Glomerular endothelial cell (primary cell): ENCODE measurements around the gene NHSL1. TPM values are rescaled to one million over a fixed set of nuclear protein-coding genes. Genes with fewer than 3 reads are reported as not detected.

Experiments used
- DNase-seq: peaks from one replicate; pipeline ENCODE4 v3.0.0-alpha.2; 2011; ENCODE audit warnings: low read depth, low spot score; ENCODE audit errors: extremely low read depth
- total RNA-seq: library from RNA; depleted of rRNA; stranded (reverse); fragments of >200 nt; gene quantifications from 2 replicates; pipeline ENCODE4 v1.2.3, GENCODE V29; 2015

The NHSL1 gene
- total RNA-seq, 1 donor from 2014 or later: 78.2 TPM

GRCh38 chr6:138468320-138469015 lies 30.8 kb downstream of the NHSL1 start:
- no peak for DNase-seq

- DNase-seq: no peak
Measured at GRCh38 chr6:138467901-138468300, 31.4 kb downstream of the NHSL1 start.

- peak; percentile 54 for DNase-seq
Measured at GRCh38 chr6:138465007-138465645, 34.2 kb downstream of the NHSL1 start.

GRCh38 chr6:138464085-138464484 lies 35.2 kb downstream of the NHSL1 start:
- no peak for DNase-seq

- no peak for DNase-seq
Measured at GRCh38 chr6:138461647-138462046, 37.6 kb downstream of the NHSL1 start.

GRCh38 chr6:138456401-138456790 lies 42.9 kb downstream of the NHSL1 start:
- DNase-seq: no peak

- no peak for DNase-seq
Measured at GRCh38 chr6:138455746-138456400, 43.4 kb downstream of the NHSL1 start.

GRCh38 chr6:138454981-138455706 lies 44.1 kb downstream of the NHSL1 start:
- DNase-seq: no peak

- no peak for DNase-seq
Measured at GRCh38 chr6:138451043-138451442, 48.3 kb downstream of the NHSL1 start.

- DNase-seq: no peak
Measured at GRCh38 chr6:138450445-138450844, 48.8 kb downstream of the NHSL1 start.

- DNase-seq: no peak
Measured at GRCh38 chr6:138446821-138447220, 52.5 kb downstream of the NHSL1 start.

GRCh38 chr6:138443979-138444378 lies 55.3 kb downstream of the NHSL1 start:
- no peak for DNase-seq

GRCh38 chr6:138442663-138443062 lies 56.6 kb downstream of the NHSL1 start:
- no peak for DNase-seq

- no peak for DNase-seq
Measured at GRCh38 chr6:138441965-138442364, 57.3 kb downstream of the NHSL1 start.

GRCh38 chr6:138440758-138441357 lies 58.4 kb downstream of the NHSL1 start:
- DNase-seq: no peak

- DNase-seq: no peak
Measured at GRCh38 chr6:138440296-138440695, 59.0 kb downstream of the NHSL1 start.

- DNase-seq: no peak
Measured at GRCh38 chr6:138439546-138439945, 59.7 kb downstream of the NHSL1 start.

- DNase-seq: no peak
Measured at GRCh38 chr6:138434925-138435324, 64.4 kb downstream of the NHSL1 start.

- DNase-seq: no peak
Measured at GRCh38 chr6:138434096-138434495, 65.2 kb downstream of the NHSL1 start.

GRCh38 chr6:138432063-138432356 lies 67.3 kb downstream of the NHSL1 start:
- no peak for DNase-seq
